Pancreas (tissue), 10 donors: ENCODE results near the gene SLC24A3. TPM values are rescaled to one million over a fixed set of nuclear protein-coding genes. Genes with fewer than 3 reads are reported as not detected.

Experiments
- ATAC-seq, 4 donors: fragments of 200-7000 bp; cut with Tn5 transposase; one replicate each; pipeline versions ENCODE4 v1.8.0 to v1.9.1; 2020; ENCODE audit warnings: mild to moderate bottlenecking in 4 of 4, moderate library complexity in 4 of 4
- DNase-seq, 6 donors: peaks; one replicate each; pipeline ENCODE4 v3.0.0-alpha.2; 2020
- FAIRE-seq: peaks from 2 replicates; lab custom pipeline; 2012; peaks lifted over from hg19 to GRCh38; lab: Jason Lieb, UNC
- H3K27ac ChIP-seq, 4 donors: fragments of 200-600 bp; sonication (generic); 1 replicate in 3 of 4; 2 replicates in 1 of 4; pipeline versions ENCODE4 v1.5.0 to v1.8.0; 2020
- H3K27me3 ChIP-seq, 4 donors: fragments of 200-600 bp; one replicate each; pipeline ENCODE4 v1.8.0; 2021
- H3K36me3 ChIP-seq, 3 donors: fragments of 200-600 bp; sonication (generic) in 1 of 3; one replicate each; pipeline versions ENCODE4 v1.5.0 to v1.8.0; 2020 to 2021
- H3K4me1 ChIP-seq, 3 donors: fragments of 200-600 bp; one replicate each; pipeline ENCODE4 v1.8.0; 2021
- H3K4me3 ChIP-seq, 4 donors: fragments of 200-600 bp; sonication (generic) in 2 of 4; one replicate each; pipeline versions ENCODE4 v1.5.0 to v1.8.0; 2020 to 2021
- H3K9me3 ChIP-seq, 4 donors: fragments of 200-600 bp; one replicate each; pipeline ENCODE4 v1.8.0; 2021
- CTCF ChIP-seq, 4 donors: fragments of 200-600 bp; sonication (generic) in 3 of 4; IDR thresholded peaks; one replicate each; pipeline versions ENCODE4 v1.5.0 to v1.8.0; 2021; ENCODE audit warnings: antibody characterized with exemption in 4 of 4
- WGBS, 2 donors: extraction: QIAGEN DNeasy Blood & Tissue Kit; methylation state at CpG; one replicate each; pipeline ENCODE4 v1.1.7; 2013; 5-methylcytosine and 5-hydroxymethylcytosine counted together
- intact Hi-C, 3 donors: fragments of 100-400 bp; cut with DNase I; formaldehyde crosslinking; loops; one replicate each; pipeline versions ENCODE4 v1.11.1 to v1.14.2; 2022
- polyA plus RNA-seq, 2 donors: library from polyadenylated mRNA; stranded (reverse); fragments of 200-250 nt; gene quantifications; one replicate each; pipeline ENCODE4 v1.2.3, GENCODE V29; 2013
- total RNA-seq, 6 donors: library from RNA; stranded (reverse); fragmentation: NEBNext Ultra II Directional in 4 of 6; extraction: Animal tissue kit (Norgen Biotek cat#: 25700) in 4 of 6; gene quantifications; one replicate each; pipeline versions ENCODE4 v1.2.1 to v1.2.4, GENCODE V29; 2021 to 2023
- donor health status: healthy with polysubstance abuse.
- donor health status: DM: no; HTN: no; CAD: no; lungs with moderate emphysema.
- donor health status: DM: no; HTN: no; CAD: no.
- donor health status: control.
- donor health status: control.
- donor health status: Bipolar disorder and iron deficiency.
- donor health status: DM: yes; HTN: yes; CAD: no.
- donor health status: DM: no; HTN: no; CAD: no.
- donor health status: DM: no; HTN: no; CAD: no.
- donor health status: DM: yes; HTN: yes; CAD: no.

The SLC24A3 gene
- total and polyA plus RNA-seq, 8 donors = 0.28 to 0.87 (median 0.49) TPM

- intact Hi-C loops = no loop called here
Observed at GRCh38 chr20:19605786-19606485, 393.5 kb downstream of the SLC24A3 start.

GRCh38 chr20:19609642-19610223, 397.3 kb downstream of the SLC24A3 start:
- Histone ChIP-seq H3K27me3 (no peaks in the 10 kb centered on the region), H3K4me3 (no peak overlapping the region), H3K36me3 (no peaks in the 10 kb centered on the region), H3K9me3 (no peaks in the 10 kb centered on the region), H3K27ac (peak overlapping the region in 2 of 4 donors; percentile 66 to 76), H3K4me1 (no peaks in the 10 kb centered on the region)
- WGBS, 2 donors = 18 to 23% methylated on average over 2 of the region's 2 CpGs
- FAIRE-seq = no peak
- no peak for DNase-seq
- TF ChIP-seq CTCF (IDR thresholded peaks at IDR 0.05) = no peak
- peak; percentile 63 to 91 (median 84) for ATAC-seq
- intact Hi-C loops = no loop called here

More at GRCh38 chr20:19605786-19606485, 393.5 kb downstream of the SLC24A3 start:
- Histone ChIP-seq H3K4me1 (no peaks in the 10 kb centered on the region), H3K9me3 (no peaks in the 10 kb centered on the region), H3K27me3 (no peaks in the 10 kb centered on the region), H3K27ac (no peak overlapping the region), H3K4me3 (no peak overlapping the region), H3K36me3 (no peaks in the 10 kb centered on the region)
- no peak for DNase-seq
- TF ChIP-seq CTCF (IDR thresholded peaks at IDR 0.05) = no peak
- no peak for ATAC-seq
- WGBS, 2 donors = 47 to 50% methylated on average over 1 of the region's 1 CpG
- no peak for FAIRE-seq

- DNase-seq (no peak), FAIRE-seq (no peak), ATAC-seq (no peak)
- Histone ChIP-seq H3K4me1 (peaks cover 3 to 8% (median 7%) of the 10 kb centered on the region in 3 donors), H3K27ac (no peak overlapping the region), H3K27me3 (no peaks in the 10 kb centered on the region), H3K4me3 (no peak overlapping the region), H3K36me3 (no peaks in the 10 kb centered on the region), H3K9me3 (no peaks in the 10 kb centered on the region)
- intact Hi-C loops = no loop called here
- TF ChIP-seq CTCF (IDR thresholded peaks at IDR 0.05) = no peak
Observed at GRCh38 chr20:19615629-19616028, 403.2 kb downstream of the SLC24A3 start.

DNA sequence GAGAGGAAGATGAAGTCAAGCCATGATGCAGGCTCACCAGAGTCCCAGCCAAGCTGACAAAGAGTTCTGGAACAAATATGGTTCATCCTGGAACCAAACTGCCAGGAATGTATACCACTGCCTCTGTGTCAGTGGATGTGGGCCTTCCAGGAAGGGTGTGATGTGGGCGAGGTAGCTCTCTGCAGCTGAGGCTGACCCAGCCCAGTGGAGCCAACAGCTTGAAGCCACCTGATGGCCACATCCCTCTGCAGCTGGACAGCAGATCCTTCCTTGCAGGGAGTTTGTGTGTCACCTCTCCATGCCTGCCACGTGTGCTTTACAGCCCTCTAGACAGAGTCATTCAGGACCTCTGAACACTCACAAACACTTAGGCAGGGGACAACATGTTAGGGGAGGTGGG, 403.6 kb downstream of the SLC24A3 start:
- H3K9me3 ChIP-seq = no peaks in the 10 kb centered on the region
- ATAC-seq = no peak
- H3K27me3 ChIP-seq = no peaks in the 10 kb centered on the region
- peaks cover 3 to 8% (median 7%) of the 10 kb centered on the region in 3 donors for H3K4me1 ChIP-seq
- 76 to 85% methylated on average over 2 of the region's 2 CpGs for WGBS, 2 donors
- FAIRE-seq = no peak
- no peaks in the 10 kb centered on the region for H3K36me3 ChIP-seq
- TF ChIP-seq CTCF (IDR thresholded peaks at IDR 0.05) = no peak
- H3K4me3 ChIP-seq = no peak overlapping the region
- DNase-seq = no peak
- intact Hi-C loops = no loop called here
- H3K27ac ChIP-seq = no peak overlapping the region

DNA sequence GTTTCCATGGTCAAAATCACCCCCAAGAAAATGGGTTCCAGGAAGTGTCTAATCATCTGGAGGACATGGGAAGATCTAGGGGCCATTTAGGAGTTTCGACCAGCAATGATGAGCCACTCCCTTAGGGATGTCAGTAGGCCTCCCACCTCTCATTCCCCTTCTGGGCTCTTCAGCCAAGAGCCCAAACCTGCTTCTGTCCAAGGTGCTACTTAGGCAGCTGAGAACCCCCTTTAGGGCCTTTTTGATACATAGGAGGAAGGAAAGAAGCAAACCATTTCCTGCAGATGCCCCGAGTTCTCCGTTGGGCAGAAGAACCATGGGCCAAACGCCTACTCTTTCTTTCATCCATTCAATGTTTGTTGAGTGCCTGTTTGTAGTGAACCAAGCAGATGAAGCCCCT, 404.2 kb downstream of the SLC24A3 start:
- Histone ChIP-seq H3K36me3 (no peaks in the 10 kb centered on the region), H3K4me3 (no peak overlapping the region), H3K27me3 (no peaks in the 10 kb centered on the region), H3K9me3 (no peaks in the 10 kb centered on the region), H3K27ac (no peak overlapping the region), H3K4me1 (peaks cover 3 to 8% (median 7%) of the 10 kb centered on the region in 3 donors)
- intact Hi-C loops = no loop called here
- no peak for TF ChIP-seq CTCF (IDR thresholded peaks at IDR 0.05)
- WGBS, 2 donors = 85 to 89% methylated on average over 4 of the region's 4 CpGs
- FAIRE-seq (no peak), DNase-seq (no peak), ATAC-seq (no peak)
